ENCODE results near the gene SHROOM1.

DNA sequence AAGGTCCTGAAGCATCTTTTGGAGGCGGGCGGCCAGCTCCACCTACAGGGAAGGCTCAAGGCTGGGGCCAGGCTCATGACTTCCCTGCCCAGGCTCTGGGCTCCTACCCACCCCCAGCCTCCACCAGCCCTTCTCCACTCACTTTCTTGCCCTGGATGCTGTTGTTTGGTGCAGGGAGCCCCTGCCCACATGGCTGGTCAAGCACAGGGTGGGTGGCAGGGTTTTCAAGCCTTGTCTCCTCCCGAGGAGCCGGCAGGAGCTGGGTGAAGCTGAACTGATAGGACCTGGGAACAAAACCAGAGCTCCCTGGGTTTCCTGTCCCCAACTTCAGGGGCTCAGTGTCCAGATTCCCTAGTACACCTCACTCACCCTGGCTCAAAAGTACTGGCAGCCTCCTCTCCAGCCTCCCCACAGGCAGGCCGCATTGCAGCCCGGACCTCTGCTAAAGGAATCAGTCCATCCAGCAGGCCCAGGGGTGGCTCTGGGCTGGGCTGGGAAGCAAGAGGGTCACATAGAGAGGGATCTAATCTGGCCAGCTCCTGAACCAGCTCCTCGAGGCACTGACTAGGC is 6.9 kb downstream of the SHROOM1 start:
- TF ChIP-seq, protein P1, sequence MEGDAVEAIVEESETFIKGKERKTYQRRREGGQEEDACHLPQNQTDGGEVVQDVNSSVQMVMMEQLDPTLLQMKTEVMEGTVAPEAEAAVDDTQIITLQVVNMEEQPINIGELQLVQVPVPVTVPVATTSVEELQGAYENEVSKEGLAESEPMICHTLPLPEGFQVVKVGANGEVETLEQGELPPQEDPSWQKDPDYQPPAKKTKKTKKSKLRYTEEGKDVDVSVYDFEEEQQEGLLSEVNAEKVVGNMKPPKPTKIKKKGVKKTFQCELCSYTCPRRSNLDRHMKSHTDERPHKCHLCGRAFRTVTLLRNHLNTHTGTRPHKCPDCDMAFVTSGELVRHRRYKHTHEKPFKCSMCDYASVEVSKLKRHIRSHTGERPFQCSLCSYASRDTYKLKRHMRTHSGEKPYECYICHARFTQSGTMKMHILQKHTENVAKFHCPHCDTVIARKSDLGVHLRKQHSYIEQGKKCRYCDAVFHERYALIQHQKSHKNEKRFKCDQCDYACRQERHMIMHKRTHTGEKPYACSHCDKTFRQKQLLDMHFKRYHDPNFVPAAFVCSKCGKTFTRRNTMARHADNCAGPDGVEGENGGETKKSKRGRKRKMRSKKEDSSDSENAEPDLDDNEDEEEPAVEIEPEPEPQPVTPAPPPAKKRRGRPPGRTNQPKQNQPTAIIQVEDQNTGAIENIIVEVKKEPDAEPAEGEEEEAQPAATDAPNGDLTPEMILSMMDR (IDR thresholded peaks at IDR 0.05 in 2 of 3, conservative IDR thresholded peaks at IDR 0.05 in 1 of 3; ENCODE audit: insufficient read depth in 2 of 3, low read depth in 1 of 3, low read length in 3 of 3) = no peak
- TF ChIP-seq, protein P2, sequence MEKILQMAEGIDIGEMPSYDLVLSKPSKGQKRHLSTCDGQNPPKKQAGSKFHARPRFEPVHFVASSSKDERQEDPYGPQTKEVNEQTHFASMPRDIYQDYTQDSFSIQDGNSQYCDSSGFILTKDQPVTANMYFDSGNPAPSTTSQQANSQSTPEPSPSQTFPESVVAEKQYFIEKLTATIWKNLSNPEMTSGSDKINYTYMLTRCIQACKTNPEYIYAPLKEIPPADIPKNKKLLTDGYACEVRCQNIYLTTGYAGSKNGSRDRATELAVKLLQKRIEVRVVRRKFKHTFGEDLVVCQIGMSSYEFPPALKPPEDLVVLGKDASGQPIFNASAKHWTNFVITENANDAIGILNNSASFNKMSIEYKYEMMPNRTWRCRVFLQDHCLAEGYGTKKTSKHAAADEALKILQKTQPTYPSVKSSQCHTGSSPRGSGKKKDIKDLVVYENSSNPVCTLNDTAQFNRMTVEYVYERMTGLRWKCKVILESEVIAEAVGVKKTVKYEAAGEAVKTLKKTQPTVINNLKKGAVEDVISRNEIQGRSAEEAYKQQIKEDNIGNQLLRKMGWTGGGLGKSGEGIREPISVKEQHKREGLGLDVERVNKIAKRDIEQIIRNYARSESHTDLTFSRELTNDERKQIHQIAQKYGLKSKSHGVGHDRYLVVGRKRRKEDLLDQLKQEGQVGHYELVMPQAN (IDR thresholded peaks at IDR 0.05; ENCODE audit: borderline replicate concordance) = no peak
- no peak for TF ChIP-seq CCNT2 (IDR thresholded peaks at IDR 0.05; ENCODE audit: borderline replicate concordance, extremely low read depth, insufficient read length, low read depth, low read length)
- no peak for TF ChIP-seq ARHGAP35 (IDR thresholded peaks at IDR 0.05; ENCODE audit: partially characterized antibody)
- TF ChIP-seq ZFX (CRISPR knock-in tag; IDR thresholded peaks at IDR 0.05) = no peak
- no peak for TF ChIP-seq GATAD2B (IDR thresholded peaks at IDR 0.05; ENCODE audit: borderline replicate concordance)
- TF ChIP-seq ETS1 (conservative IDR thresholded peaks at IDR 0.05; ENCODE audit: control insufficient read depth, low read depth, low read length) = no peak
- TF ChIP-seq ATF3 (IDR thresholded peaks at IDR 0.05) = no peak
- TF ChIP-seq ATF3 (CRISPR knock-in tag; conservative IDR thresholded peaks at IDR 0.05) = no peak
- TF ChIP-seq MECOM (CRISPR knock-in tag; IDR thresholded peaks at IDR 0.05) = no peak
- no peak for TF ChIP-seq USF2 (CRISPR knock-in tag; IDR thresholded peaks at IDR 0.05)
- TF ChIP-seq, protein P3, sequence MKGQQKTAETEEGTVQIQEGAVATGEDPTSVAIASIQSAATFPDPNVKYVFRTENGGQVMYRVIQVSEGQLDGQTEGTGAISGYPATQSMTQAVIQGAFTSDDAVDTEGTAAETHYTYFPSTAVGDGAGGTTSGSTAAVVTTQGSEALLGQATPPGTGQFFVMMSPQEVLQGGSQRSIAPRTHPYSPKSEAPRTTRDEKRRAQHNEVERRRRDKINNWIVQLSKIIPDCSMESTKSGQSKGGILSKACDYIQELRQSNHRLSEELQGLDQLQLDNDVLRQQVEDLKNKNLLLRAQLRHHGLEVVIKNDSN (CRISPR knock-in tag; IDR thresholded peaks at IDR 0.05) = no peak

Measured in K562 (cell line).